Measurements from ENCODE around the gene PTPRD. TPM values are rescaled to one million over a fixed set of nuclear protein-coding genes. Genes with fewer than 3 reads are reported as not detected.

Gene PTPRD
- total RNA-seq, 1 experiment from 2014 or later = 0.02 TPM

GRCh38 chr9:9612270-9612669 is 1000.5 kb downstream of the PTPRD start:
- POLR2A ChIA-PET = no interaction called here
- BruUV-seq (replicated peaks) = no TSS peak
- no peaks in the 10 kb centered on the region for H4K20me1 ChIP-seq (ENCODE audit: insufficient read depth)
- no peaks in the 10 kb centered on the region for H3K9me2 ChIP-seq (ENCODE audit: insufficient read depth)
- H3K4me2 ChIP-seq (ENCODE audit: low read length) = no peak overlapping the region
- no peaks in the 10 kb centered on the region for H3K27me3 ChIP-seq (ENCODE audit: insufficient read depth, low read length)
- TF ChIP-seq YY1 (IDR thresholded peaks at IDR 0.05; ENCODE audit: extremely low read depth, insufficient replicate concordance, low read depth, low read length) = no peak
- no peak for TF ChIP-seq POLR2AphosphoS5 (IDR thresholded peaks at IDR 0.05; ENCODE audit: low read depth, low read length)
- TF ChIP-seq SP1 (IDR thresholded peaks at IDR 0.05; ENCODE audit: low read depth) = no peak
- TF ChIP-seq TCF7L2 (IDR thresholded peaks at IDR 0.05; ENCODE audit: borderline replicate concordance, extremely low read depth, insufficient read depth, insufficient read length) = no peak
- no peak for TF ChIP-seq JUND (IDR thresholded peaks at IDR 0.05)
- TF ChIP-seq EZH2 (IDR thresholded peaks at IDR 0.05) = no peak
- no peak for TF ChIP-seq ELF1 (IDR thresholded peaks at IDR 0.05; ENCODE audit: borderline replicate concordance, low read depth)
- no peak for TF ChIP-seq MAX (IDR thresholded peaks at IDR 0.05)
- TF ChIP-seq SRF (IDR thresholded peaks at IDR 0.05; ENCODE audit: low read depth) = no peak
- TF ChIP-seq ZBTB33 (IDR thresholded peaks at IDR 0.05; ENCODE audit: extremely low read depth, insufficient replicate concordance, low read length) = no peak
- TF ChIP-seq ATF3 (IDR thresholded peaks at IDR 0.05) = no peak
- no peak for TF ChIP-seq POLR2A (IDR thresholded peaks at IDR 0.05; ENCODE audit: borderline replicate concordance, extremely low read depth, insufficient read depth, insufficient read length)
- TF ChIP-seq SIN3A (IDR thresholded peaks at IDR 0.05; ENCODE audit: low read depth) = no peak
- TF ChIP-seq EGR1 (IDR thresholded peaks at IDR 0.05; ENCODE audit: low read depth) = no peak
- no peak for TF ChIP-seq FOSL1 (IDR thresholded peaks at IDR 0.05; ENCODE audit: low read depth)
- H3K36me3 ChIP-seq (ENCODE audit: control insufficient read depth in 1 of 2, insufficient read depth in 2 of 2, low read length in 2 of 2) = no peaks in the 10 kb centered on the region
- H3K4me1 ChIP-seq (ENCODE audit: control insufficient read depth in 1 of 2, insufficient read depth in 2 of 2, low read length in 2 of 2) = no peaks in the 10 kb centered on the region
- H2AFZ ChIP-seq (ENCODE audit: low read depth, low read length, poor library complexity, severe bottlenecking) = no peak overlapping the region
- CTCF ChIA-PET = no interaction called here
- no peak for ATAC-seq
- no peaks in the 10 kb centered on the region for H3K79me2 ChIP-seq (ENCODE audit: insufficient read depth, low read length)
- no peak overlapping the region for H3K9ac ChIP-seq (ENCODE audit: low read length)
- H3K4me3 ChIP-seq (replicated peaks in 1 of 2; ENCODE audit: low read depth in 1 of 2, low read length in 2 of 2) = no peak overlapping the region
- no peak for DNase-seq (ENCODE audit: low read depth, low spot score)
- H3K9me3 ChIP-seq (ENCODE audit: control insufficient read depth in 1 of 2, insufficient read depth in 1 of 2, low read depth in 1 of 2, low read length in 2 of 2) = peaks cover 3 to 16% of the 10 kb centered on the region in 2 experiments; a peak in 2 of 4 replicates
- no peak overlapping the region for H3K27ac ChIP-seq (ENCODE audit: low read depth, low read length)
- RAD21 ChIA-PET (ENCODE audit: low non-redundant PET in 1 of 2, low total read pairs in 2 of 2, uncharacterized antibody in 2 of 2, unreplicated experiment in 2 of 2) = no interaction called here
- intact Hi-C loops (cut with micrococcal nuclease) = no loop called here
